T follicular helper cell (primary cell): ENCODE data around the gene KLHDC8A.

ENCODE experiments used
- DNase-seq: peaks from one replicate; pipeline ENCODE4 v3.0.0-alpha.2; 2020; ENCODE audit warnings: low read depth

The KLHDC8A gene

GRCh38 chr1:205344066-205344928 lies 12.4 kb downstream of the KLHDC8A start:
- DNase-seq: peak; percentile 30

DNA sequence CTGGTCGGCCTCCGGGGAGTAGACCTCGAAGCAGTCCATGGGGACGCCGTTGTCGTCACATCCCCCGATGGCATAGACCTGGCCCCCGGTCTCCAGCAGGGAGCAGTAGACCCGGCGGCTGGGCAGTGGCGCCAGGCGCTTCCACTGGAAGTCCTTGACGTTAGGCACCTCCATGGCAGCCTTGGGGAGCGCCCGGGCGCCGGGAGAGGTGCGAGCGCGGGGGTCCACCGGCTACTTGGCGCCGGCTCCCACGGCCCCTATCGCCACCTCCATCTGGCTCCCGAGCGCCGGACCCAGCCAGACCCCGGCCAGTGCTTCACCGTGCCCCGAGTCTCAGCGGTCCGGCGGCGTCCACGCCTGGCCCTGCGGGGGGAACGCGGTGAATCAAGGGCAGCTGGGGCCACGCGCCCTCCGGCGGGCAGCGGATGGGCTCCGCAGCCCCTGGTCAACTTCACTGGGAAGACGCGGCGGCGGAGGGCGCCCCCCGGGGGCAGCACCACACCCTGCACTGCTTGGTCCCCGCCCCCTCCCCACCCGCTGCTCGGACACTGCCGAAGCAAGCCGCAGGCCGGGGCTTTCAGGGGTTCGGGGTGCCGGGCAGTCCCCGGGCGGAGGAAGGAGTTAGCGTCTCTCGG lies 13.2 kb downstream of the KLHDC8A start:
- DNase-seq: no peak

- no peak for DNase-seq
Measured at GRCh38 chr1:205342986-205343385, 13.7 kb downstream of the KLHDC8A start.

DNA sequence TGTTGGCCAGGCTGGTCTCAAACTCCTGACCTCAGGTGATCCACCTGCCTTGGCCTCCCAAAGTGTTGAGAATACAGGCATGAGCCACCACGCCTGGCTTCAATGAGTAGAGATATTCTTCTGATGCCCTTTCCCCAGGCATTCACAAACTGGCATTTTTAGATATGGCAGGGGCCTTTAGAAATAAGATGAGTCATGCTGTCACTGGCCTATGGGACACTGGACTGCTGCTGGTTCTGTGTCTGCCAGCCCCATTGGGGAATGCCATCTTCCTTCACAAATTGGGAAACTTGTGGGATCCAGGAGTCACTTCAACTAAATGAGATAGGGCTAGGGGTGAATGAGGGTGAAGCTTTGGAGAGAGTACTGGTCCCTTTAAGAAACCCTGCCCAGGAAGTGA lies 16.0 kb downstream of the KLHDC8A start:
- no peak for DNase-seq

GRCh38 chr1:205339717-205340116 lies 17.0 kb downstream of the KLHDC8A start:
- DNase-seq: no peak

DNA sequence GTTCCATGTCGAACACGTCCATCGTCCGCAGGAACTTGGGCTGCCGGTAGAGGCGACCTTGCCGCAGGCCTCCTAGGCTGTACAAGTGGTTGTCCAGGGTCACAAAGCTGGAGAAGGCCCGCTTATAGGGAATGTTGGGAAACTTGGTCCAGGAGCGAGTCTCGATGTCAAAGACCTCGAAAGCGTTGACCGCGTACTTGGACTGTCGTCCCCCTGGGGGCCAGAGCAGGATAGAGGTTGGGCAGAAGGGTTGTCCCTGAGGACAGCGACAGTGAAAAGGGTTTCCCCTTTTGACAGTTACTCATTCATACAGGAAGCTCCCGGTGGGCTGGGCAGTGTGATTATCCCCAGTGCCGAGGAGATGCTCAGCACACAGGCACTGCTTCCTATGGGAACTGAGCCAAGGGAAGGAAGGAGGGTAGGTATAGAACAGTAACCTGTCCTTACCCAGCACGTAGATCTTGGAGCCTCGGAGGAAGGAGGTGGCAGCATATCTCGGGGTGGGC lies 17.5 kb downstream of the KLHDC8A start:
- no peak for DNase-seq

GRCh38 chr1:205338011-205338410 lies 18.7 kb downstream of the KLHDC8A start:
- no peak for DNase-seq

DNA sequence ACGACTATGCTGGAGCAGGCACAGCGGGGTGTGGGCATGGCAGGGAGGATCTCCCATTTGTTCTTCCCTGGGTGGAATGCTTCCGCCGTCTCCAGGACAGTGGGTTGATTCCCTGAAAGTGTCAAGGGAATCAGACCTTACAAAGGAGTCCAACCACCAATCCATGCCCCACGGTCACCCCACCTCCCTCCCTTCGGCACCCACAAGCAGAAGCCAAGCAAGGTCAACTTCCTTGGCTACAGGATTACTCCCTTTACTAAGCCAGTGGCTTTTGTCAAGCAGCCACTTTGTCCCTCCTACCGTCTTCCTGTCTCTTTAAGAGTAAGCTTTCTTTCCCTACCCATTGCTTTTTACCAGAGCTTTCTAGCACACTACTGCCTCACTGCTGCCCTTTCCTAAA lies 19.2 kb downstream of the KLHDC8A start:
- no peak for DNase-seq

DNA sequence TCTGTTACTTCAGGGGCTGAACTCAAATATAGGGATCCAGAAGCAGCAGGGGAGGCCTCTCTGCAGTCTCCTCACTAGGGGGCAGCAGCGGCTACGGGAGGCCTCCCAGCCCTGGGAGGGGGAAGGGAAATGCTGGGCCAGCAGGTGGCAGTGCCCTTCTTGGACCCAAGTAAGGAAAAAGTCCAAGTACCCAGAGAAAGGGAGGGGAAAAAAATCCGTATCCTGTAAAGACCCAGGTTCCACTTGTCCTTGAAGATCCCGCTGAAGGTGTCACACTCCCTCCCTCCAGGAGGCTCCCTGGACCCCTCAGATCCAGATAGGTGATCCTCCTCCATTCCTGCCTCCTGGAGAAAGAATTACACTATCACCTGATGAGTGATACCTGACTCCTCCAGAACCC lies 21.0 kb downstream of the KLHDC8A start:
- DNase-seq: peak; percentile 67

GRCh38 chr1:205332015-205332791 lies 24.5 kb downstream of the KLHDC8A start:
- no peak for DNase-seq

GRCh38 chr1:205330150-205330549 lies 26.6 kb downstream of the KLHDC8A start:
- DNase-seq: no peak

DNA sequence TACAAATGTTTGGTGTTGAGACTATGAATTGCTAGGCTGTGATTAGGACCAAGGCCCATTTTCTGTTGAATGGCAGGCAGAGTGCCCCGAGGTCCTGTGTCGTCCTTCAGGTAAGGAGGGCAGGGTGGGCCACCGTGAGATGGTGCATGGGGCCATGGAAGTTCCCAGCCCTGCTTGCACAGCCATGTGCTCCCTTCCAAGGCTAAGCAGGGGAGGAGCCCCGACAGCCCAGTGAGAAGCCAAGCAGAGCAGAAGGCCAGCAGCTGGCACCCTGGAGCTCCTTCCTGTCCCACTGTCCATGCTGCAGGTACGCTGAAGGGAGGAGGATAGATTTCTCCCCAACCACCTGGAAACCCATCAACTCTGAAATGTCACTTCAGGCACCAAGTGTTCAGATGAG lies 27.0 kb downstream of the KLHDC8A start:
- DNase-seq: no peak

- DNase-seq: no peak
Measured at GRCh38 chr1:205328476-205328875, 28.2 kb downstream of the KLHDC8A start.

DNA sequence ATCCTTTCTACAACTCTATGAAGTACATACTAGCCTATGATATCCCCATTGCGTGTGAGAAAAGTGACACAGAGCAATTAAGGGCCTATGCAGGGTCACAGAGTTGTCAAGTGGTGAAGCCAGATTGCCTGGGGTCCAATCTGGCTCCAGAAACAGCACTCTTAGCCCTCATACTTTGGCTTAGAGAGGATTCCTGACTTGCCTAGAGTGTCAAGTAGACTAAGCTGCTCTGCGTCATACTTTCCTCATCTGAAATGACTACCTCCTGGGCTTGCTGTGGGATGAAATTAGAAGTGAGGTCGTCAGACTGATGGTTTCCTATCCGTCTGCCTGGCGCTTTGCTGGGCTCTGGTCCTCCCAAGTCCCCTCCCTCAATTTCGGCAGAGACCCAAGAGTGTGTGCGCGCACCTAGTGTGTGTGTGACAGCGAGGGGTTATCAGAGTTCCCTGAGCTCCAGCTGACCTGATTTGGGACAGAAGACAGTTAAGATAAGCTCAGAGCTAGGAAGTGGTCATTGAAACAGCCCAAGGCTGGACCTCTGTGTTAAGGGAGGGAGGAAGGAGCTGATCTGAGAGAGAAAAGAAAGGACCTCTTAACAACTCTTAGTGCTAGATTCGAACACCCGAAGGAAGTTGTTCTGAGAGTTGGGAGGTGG lies 29.8 kb downstream of the KLHDC8A start:
- DNase-seq: no peak

DNA sequence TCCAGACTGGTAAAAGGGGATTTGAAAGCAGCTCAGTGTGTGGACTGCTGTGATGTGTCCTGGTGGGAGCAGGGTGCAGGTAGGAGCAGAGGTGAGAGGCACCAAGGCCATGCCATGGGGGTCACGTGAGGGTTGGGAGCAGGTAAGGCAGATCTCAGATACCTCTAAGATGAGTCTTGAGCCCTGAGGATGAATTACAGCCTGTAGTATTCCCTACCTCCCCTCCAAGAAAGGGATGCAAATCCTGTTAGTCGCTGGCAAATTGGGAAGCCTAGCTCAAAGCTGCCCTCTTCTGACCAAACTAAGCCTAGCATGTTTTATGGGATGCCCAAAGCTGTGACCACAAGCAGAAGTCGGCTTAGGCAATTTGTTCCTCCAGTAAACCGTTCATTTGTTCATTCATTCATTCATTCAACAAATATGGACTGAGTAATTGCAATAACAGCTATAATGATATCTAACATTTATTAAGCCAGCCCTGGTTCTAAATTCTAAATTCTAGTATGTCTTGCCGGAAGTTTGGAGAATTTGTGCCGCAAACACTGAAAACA lies 31.3 kb downstream of the KLHDC8A start:
- peak; percentile 36 for DNase-seq

DNA sequence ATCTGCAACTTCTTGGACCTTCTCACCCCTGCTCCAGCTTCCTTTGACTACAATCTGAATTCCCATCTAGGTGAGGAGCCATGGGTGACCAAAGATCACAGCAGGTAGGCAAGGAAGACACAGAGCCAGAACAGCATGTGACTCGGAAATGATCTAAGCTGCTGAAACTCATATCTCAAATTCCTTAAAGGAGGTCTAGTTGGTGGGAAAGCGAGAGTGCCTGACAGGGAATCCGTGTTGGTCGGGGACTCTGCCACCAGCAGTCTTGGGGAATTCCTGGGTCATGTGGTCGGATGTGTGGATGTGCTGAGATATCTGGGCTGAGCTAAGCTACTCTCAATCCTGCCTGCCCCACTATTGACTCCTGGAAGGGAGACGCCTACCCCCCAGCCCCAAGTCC lies 31.9 kb downstream of the KLHDC8A start:
- DNase-seq: no peak

GRCh38 chr1:205323794-205324193 lies 32.9 kb downstream of the KLHDC8A start:
- DNase-seq: no peak

DNA sequence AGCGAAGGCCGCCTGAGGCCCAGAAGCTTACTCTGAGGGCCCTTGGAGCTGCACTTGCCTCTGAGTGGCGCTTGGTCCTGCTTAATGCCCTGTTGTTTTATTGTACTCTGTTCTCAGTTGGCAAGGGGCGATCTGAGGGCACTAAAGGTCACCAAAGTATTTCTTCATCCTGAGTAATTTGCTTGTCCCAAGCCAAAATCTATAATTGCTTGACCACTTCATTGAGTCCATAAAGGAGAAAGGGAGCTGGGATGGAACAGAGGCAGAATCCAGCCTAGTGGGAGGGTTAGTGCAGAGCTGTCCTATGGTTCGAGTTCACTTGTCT lies 34.8 kb downstream of the KLHDC8A start:
- no peak for DNase-seq

DNA sequence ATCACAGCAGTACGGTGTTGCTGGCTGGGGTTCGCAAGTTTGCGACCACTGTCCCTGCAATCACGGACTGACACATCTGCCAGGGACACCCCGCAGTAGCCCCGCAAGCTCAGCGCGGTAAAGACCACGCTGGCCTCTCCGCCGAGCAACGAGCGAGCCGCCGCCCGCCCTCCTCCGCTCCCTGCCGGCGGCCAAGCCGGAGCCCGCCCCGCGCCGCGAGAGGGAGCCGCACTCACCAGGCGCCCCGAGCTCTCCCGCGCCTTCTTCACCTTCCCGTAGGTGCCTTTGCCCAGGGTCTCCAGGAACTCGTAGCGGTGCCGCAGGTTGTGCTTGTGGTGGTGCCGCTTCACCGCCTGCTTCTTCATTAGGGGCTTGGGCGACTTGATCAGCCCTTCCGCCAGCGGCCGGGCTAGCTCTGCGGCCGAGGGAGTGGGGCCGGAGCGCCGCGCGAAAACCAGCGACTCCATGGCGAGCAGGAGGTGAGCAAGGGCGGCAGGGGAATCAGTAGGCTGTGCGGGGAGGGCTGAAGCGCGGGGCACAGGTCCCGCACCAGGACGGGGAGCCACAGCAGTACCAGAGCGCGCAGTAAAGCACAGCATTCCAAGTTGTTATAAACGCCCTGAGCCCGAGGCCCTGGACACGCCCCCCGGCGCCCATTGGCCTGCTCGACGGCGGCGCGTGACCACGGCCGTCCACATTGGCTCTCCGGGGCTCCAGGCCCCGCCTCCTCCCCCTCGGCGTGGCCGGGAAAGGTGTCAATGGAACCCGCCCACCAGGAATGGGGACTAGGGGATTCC lies 35.4 kb downstream of the KLHDC8A start, which contains the start of gene NUAK2:
NUAK2 (minus strand) TSS at position 584 of the 797 bp plus-strand sequence; CDS start at position 467, 117 bp downstream.
- peak; percentile 82 for DNase-seq

DNA sequence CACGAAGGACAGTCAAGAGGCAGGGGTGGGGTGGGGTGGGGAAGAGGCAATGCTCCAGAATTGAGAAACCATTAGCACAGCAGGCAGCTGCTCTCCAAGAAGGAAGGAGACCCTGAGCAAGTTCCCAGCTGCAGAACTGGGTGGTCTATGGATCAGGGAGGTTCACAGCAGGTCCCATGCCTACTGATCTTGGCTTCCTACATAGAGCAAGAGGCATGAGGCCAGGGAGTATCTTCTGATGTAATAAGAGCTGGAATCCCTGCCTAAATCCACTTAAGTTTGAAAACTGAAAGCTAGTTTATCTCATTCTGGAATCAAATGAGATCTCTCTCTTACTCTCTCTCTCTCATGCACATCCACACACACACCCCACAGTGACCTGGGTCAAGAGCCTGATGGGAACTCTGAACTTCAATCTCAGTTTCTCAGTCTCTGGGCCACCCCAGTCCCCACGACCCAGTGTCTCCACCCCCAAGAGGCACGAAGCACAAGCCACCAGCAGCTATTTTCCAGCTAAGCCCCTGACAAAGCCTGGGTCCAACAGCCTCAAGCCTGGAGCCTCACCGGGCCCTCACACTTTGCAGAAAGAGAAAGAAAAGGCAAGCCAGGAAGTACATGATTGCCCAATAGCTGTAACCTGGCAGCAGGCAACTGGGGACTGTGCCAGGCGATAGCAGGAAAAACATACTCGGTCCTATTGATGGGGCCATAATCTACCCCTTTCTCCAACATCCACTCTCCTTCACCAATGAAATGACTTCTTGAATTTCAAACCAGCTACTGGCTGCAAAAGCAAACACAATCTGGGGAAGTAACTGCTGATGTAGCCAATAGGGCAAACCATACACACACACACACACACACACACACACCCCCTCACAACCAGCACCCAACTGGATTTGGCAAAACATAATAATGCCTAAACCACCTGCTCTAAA lies 37.4 kb downstream of the KLHDC8A start:
- no peak for DNase-seq
